GM12873 (cell line): ENCODE data around the gene SLMAP.
A peak's percentile ranks its signal among the peaks of the same experiment; 100 is the strongest.

Source experiments
- CTCF ChIP-seq: IDR thresholded peaks from 2 replicates; pipeline ENCODE4 v1.5.1; 2012; ENCODE audit warnings: low read depth, mild to moderate bottlenecking, moderate library complexity, low read length, control low read depth; ENCODE audit not compliant: insufficient read depth; ENCODE audit errors: missing control alignments

The SLMAP gene

GRCh38 chr3:57957824-57958223 lies 201.7 kb downstream of the SLMAP start:
- TF ChIP-seq CTCF = no peak

GRCh38 chr3:57958642-57959422 lies 202.7 kb downstream of the SLMAP start:
- TF ChIP-seq CTCF = no peak

GRCh38 chr3:57959423-57960173 lies 203.5 kb downstream of the SLMAP start:
- no peak for TF ChIP-seq CTCF

GRCh38 chr3:57960174-57960505 lies 204.0 kb downstream of the SLMAP start:
- no peak for TF ChIP-seq CTCF

- TF ChIP-seq CTCF = no peak
These were observed 205.2 kb downstream of the SLMAP start for GRCh38 chr3:57961177-57961827.

GRCh38 chr3:57961828-57962447 lies 205.8 kb downstream of the SLMAP start:
- TF ChIP-seq CTCF = peak; percentile 59

GRCh38 chr3:57962448-57962834 lies 206.3 kb downstream of the SLMAP start:
- TF ChIP-seq CTCF = no peak
